SK-N-MC (cell line): ENCODE results near the gene PRR5L.

Experiments
- EZH2 ChIP-seq: fragments of 200-600 bp; sonication (generic); IDR thresholded peaks from one replicate; pipeline ENCODE4 v1.6.1; 2017; ENCODE audit warnings: antibody characterized with exemption
- POLR2AphosphoS5 ChIP-seq: IDR thresholded peaks from 2 replicates; pipeline ENCODE4 v1.6.1; 2012; ENCODE audit warnings: mild to moderate bottlenecking, low read depth, low read length, borderline replicate concordance

GRCh38 chr11:36271794-36272407 is 24.2 kb upstream of the PRR5L start:
- TF ChIP-seq POLR2AphosphoS5 (no peak), EZH2 (no peak)
